Uterus (tissue), 4 donors: Measurements from ENCODE around the gene ZNF256. TPM values are rescaled to one million over a fixed set of nuclear protein-coding genes. Genes with fewer than 3 reads are reported as not detected.

Experiments
- DNase-seq, 2 donors: peaks; one replicate each; pipeline ENCODE4 v3.0.0-alpha.2; 2019 to 2020
- H3K27ac ChIP-seq, 2 donors: fragments of 200-600 bp; sonication (generic); 1 replicate in 1 of 2; 2 replicates in 1 of 2; pipeline ENCODE4 v1.5.1; 2016 to 2018
- H3K27me3 ChIP-seq, 2 donors: fragments of 200-600 bp; sonication (generic); one replicate each; pipeline ENCODE4 v1.5.1; 2018 to 2019; ENCODE audit warnings: control low read depth in 1 of 2
- H3K36me3 ChIP-seq, 2 donors: fragments of 200-600 bp; sonication (generic); one replicate each; pipeline ENCODE4 v1.5.1; 2019; ENCODE audit warnings: control low read depth in 1 of 2
- H3K4me1 ChIP-seq, 2 donors: fragments of 200-600 bp; sonication (generic); one replicate each; pipeline ENCODE4 v1.5.1; 2018 to 2019; ENCODE audit warnings: control low read depth in 1 of 2
- H3K4me3 ChIP-seq, 2 donors: fragments of 200-600 bp; sonication (generic); 1 replicate in 1 of 2; 2 replicates in 1 of 2; pipeline ENCODE4 v1.5.1; 2018 to 2019; ENCODE audit warnings: mild to moderate bottlenecking in 1 of 2
- H3K9me3 ChIP-seq, 2 donors: fragments of 200-600 bp; sonication (generic); one replicate each; pipeline ENCODE4 v1.5.1; 2019; ENCODE audit warnings: control low read depth in 1 of 2
- POLR2A ChIP-seq, 2 donors: fragments of 450-650 bp; IDR thresholded peaks; one replicate each; pipeline ENCODE4 v1.6.1; 2016; ENCODE audit warnings: antibody characterized with exemption in 2 of 2, mild to moderate bottlenecking in 1 of 2, moderate library complexity in 1 of 2
- intact Hi-C: fragments of 100-400 bp; cut with DNase I; formaldehyde crosslinking; loops from one replicate; pipeline ENCODE4 v1.15.1; 2023; ENCODE audit warnings: low total_unique reads
- total RNA-seq, 4 donors: library from RNA; depleted of rRNA in 3 of 4; stranded (reverse); fragments of >200 nt in 3 of 4; gene quantifications; one replicate each; pipeline versions ENCODE4 v1.1.0 to v1.2.4, GENCODE V29; 2014 to 2023
- TF ChIP-seq, protein P1 (sequence below), 4 experiments: fragments of 200-600 bp in 2 of 4; fragments of 450-650 bp in 2 of 4; sonication (generic) in 2 of 4; IDR thresholded peaks; one replicate each; pipeline ENCODE4 v1.5.1; 2016 to 2019; ENCODE audit warnings: antibody characterized with exemption in 4 of 4, mild to moderate bottlenecking in 2 of 4, moderate library complexity in 1 of 4
- donor health status: DM: yes; HTN: yes; CAD: no.

The ZNF256 gene
- total RNA-seq, 4 donors from 2014 or later: 0.51 to 12.0 (median 6.9) TPM

DNA sequence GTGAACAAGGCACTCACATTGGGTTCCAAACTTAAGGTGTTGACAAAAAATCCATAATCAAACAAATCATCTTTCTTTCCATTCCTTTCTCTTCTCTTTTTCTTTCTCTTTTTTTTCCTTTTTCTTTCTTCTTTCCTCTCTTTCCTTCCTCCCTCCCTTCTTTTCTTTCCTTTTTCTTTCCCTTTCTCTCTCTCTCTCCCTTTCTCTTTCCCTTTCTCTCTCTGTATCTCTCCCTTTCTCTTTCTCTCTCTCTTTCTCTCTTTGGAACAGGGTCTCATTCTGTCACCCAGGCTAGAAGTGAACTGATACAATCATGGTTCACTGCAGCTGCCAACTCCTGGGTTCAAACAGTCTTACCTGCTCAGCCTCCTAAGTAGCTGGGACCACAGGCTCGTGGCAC, 14.3 kb upstream of the ZNF256 start:
- Histone ChIP-seq H3K4me3 (no peak overlapping the region), H3K9me3 (peaks cover 0 to 17% of the 10 kb centered on the region in 2 donors), H3K36me3 (no peaks in the 10 kb centered on the region), H3K4me1 (no peaks in the 10 kb centered on the region), H3K27ac (no peak overlapping the region), H3K27me3 (no peaks in the 10 kb centered on the region)
- TF ChIP-seq, protein P1, sequence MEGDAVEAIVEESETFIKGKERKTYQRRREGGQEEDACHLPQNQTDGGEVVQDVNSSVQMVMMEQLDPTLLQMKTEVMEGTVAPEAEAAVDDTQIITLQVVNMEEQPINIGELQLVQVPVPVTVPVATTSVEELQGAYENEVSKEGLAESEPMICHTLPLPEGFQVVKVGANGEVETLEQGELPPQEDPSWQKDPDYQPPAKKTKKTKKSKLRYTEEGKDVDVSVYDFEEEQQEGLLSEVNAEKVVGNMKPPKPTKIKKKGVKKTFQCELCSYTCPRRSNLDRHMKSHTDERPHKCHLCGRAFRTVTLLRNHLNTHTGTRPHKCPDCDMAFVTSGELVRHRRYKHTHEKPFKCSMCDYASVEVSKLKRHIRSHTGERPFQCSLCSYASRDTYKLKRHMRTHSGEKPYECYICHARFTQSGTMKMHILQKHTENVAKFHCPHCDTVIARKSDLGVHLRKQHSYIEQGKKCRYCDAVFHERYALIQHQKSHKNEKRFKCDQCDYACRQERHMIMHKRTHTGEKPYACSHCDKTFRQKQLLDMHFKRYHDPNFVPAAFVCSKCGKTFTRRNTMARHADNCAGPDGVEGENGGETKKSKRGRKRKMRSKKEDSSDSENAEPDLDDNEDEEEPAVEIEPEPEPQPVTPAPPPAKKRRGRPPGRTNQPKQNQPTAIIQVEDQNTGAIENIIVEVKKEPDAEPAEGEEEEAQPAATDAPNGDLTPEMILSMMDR (IDR thresholded peaks at IDR 0.05): no peak
- TF ChIP-seq POLR2A (IDR thresholded peaks at IDR 0.05): no peak
- DNase-seq: no peak
- intact Hi-C loops: no loop called here

GRCh38 chr19:57954996-57955395, 7.5 kb upstream of the ZNF256 start:
- no peaks in the 10 kb centered on the region for H3K36me3 ChIP-seq
- intact Hi-C loops: no loop called here
- no peak for DNase-seq
- no peaks in the 10 kb centered on the region for H3K4me1 ChIP-seq
- TF ChIP-seq, protein P1 (IDR thresholded peaks at IDR 0.05): no peak
- no peak for TF ChIP-seq POLR2A (IDR thresholded peaks at IDR 0.05)
- no peak overlapping the region for H3K27ac ChIP-seq
- no peak overlapping the region for H3K4me3 ChIP-seq
- H3K27me3 ChIP-seq: no peaks in the 10 kb centered on the region
- no peaks in the 10 kb centered on the region for H3K9me3 ChIP-seq

DNA sequence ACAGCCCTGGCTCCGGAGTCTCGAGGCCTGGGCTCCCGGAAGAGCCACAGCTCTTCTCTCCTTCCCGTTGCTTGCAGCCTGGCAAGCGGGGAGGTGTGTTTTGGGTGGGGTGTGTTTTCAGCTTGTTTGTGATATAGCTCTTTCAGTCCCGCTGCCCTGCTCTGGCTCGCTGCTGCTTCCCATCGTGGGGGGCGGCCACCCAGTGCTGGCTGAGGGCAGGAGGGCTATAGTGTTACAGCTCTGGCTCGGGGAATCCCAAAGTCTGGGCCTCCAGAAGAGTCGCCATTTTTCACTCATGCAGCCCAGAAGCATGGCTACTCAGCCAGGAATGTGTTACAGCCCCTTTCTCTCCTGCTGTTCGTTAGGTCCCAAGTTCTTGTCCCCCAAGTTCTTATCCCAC, 2.2 kb upstream of the ZNF256 start:
- no peaks in the 10 kb centered on the region for H3K27me3 ChIP-seq
- H3K36me3 ChIP-seq: no peaks in the 10 kb centered on the region
- no peak for DNase-seq
- H3K4me3 ChIP-seq: no peak overlapping the region
- H3K9me3 ChIP-seq: peaks cover 0 to 2% of the 10 kb centered on the region in 2 donors
- TF ChIP-seq POLR2A (IDR thresholded peaks at IDR 0.05): no peak
- TF ChIP-seq, protein P1 (IDR thresholded peaks at IDR 0.05): no peak
- no peak overlapping the region for H3K27ac ChIP-seq
- H3K4me1 ChIP-seq: no peaks in the 10 kb centered on the region
- intact Hi-C loops: no loop called here

GRCh38 chr19:57949296-57949695, 1.8 kb upstream of the ZNF256 start:
- intact Hi-C loops: no loop called here
- no peaks in the 10 kb centered on the region for H3K27me3 ChIP-seq
- no peak for DNase-seq
- peaks cover 0 to 4% of the 10 kb centered on the region in 2 donors for H3K9me3 ChIP-seq
- no peak overlapping the region for H3K27ac ChIP-seq
- TF ChIP-seq, protein P1 (IDR thresholded peaks at IDR 0.05): no peak
- no peak for TF ChIP-seq POLR2A (IDR thresholded peaks at IDR 0.05)
- no peaks in the 10 kb centered on the region for H3K4me1 ChIP-seq
- no peaks in the 10 kb centered on the region for H3K36me3 ChIP-seq
- no peak overlapping the region for H3K4me3 ChIP-seq

DNA sequence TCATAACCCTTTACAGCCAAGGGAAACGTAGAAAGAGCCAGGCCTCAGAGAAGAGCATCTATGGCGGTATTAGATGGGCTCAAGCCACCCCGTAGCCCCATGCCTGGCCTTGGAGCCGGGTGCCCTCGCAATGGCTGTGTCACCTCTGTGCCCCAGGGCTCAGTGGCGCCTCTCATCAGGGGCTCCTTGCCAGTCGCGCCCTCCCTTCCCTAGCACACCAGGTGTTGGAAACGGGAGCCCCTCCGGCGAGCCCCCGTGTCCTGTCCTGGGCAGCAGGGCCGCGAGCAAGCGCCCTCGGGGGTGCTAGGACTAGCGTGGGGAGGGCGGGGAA, 453 bp downstream of the ZNF256 start:
- Histone ChIP-seq H3K4me3 (peak overlapping the region; percentile 76 to 79), H3K4me1 (no peaks in the 10 kb centered on the region), H3K27me3 (no peaks in the 10 kb centered on the region), H3K36me3 (no peaks in the 10 kb centered on the region), H3K27ac (peak overlapping the region; percentile 62 to 74), H3K9me3 (peaks cover 4 to 23% of the 10 kb centered on the region in 2 donors)
- intact Hi-C loops: no loop called here
- no peak for TF ChIP-seq POLR2A (IDR thresholded peaks at IDR 0.05)
- TF ChIP-seq, protein P1 (IDR thresholded peaks at IDR 0.05): no peak
- no peak for DNase-seq
